EL (cell line): ENCODE measurements around the gene DNAJB8.

Source experiments
- DNase-seq: peaks from one replicate; pipeline ENCODE4 v3.0.0-alpha.2; 2016

The DNAJB8 gene

DNA sequence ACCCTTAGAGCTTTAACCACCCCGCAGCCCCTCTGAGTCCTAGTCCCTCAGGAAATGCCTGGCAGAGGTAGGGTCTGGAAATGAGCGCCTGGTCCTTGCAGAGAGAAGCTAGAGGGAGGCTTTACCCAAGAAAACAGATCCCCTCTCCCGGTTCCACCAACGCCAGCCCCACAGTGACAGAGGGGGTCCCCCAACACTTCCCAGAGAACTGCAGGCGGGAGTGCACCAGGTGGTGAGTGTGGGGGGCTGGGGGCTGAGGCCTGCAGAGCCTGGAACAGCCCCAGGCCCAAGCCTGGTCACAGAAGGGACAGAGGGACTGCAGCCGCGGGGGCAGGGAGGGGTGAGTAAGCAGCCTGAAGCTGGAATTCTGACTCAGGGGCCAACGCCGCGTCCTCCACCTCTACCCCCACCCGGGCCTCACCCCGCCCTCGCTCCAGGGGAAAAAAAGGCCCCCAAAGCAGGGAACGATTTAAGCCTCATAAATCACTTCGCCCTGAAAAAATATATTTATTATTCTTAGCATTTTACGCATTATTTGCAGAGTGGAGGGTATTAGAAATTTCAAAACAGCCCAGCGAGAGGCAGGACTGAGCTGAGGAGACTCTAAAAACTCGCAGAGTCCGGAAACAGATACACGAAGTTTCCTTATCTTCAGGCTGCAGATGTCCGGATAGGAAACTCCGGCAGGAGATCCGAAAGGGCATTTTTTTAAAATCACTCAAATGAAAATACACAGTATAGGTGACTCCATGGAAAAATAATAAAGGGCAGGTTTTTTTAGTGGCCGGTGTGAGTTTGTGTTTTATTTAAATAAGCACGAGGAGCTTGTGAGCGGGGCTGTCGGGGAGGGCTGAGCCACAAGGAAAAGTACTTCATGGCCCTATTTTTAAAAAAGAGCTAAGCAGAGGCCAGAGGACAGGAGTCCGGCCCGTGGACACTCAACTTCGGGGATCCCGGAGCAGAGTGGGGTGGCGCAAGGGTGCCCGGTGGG is 16.3 kb upstream of the DNAJB8 start:
- peak; percentile 95 for DNase-seq

DNA sequence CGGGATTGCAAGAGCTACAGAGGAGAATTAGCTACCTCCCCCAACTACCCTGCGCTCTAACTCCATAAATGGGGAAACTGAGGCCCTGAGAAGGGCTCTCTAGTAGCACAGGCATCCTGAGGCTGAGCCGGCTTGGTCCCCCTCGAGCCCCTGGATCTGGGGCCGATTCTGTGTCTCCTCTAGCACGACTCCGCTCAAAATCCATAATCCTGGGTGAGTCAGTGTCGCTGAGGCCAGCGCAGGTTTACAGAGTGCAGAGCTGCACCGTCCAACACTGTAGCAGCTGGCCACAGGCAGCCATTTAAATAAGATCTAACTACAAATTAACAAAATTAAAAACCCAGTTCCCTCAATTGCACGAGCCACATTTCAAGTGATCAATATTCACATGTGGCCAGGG is 15.5 kb upstream of the DNAJB8 start:
- no peak for DNase-seq

GRCh38 chr3:128481438-128481942 is 14.8 kb upstream of the DNAJB8 start:
- no peak for DNase-seq

GRCh38 chr3:128480717-128481437 is 14.2 kb upstream of the DNAJB8 start:
- no peak for DNase-seq

- no peak for DNase-seq
Observed at GRCh38 chr3:128480278-128480677, 13.6 kb upstream of the DNAJB8 start.

DNA sequence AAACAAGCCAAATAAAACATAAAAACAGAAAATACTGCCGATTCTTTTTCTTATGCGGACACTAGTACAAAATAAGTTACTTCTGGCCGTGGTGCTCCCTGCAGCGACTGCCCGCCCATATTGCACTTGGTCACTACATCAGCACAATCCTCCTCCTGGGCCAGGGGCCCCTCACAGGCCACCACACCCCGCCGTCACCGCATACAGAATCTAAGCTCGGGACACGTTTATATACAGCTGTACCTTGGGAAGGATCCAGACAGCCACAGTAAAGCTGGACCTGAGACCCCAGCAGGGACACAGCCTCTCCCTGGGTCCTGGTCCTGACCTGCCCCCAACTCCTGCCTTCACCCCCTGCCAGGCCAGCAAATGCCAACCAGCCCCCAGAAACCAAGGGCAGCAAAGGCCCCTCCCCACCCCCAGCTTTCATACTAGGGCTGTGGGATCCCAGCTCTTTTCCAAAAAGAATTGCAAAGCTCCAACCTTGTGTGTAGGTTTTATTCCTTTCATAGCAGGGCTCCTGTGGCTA is 12.9 kb upstream of the DNAJB8 start:
- DNase-seq: no peak

DNA sequence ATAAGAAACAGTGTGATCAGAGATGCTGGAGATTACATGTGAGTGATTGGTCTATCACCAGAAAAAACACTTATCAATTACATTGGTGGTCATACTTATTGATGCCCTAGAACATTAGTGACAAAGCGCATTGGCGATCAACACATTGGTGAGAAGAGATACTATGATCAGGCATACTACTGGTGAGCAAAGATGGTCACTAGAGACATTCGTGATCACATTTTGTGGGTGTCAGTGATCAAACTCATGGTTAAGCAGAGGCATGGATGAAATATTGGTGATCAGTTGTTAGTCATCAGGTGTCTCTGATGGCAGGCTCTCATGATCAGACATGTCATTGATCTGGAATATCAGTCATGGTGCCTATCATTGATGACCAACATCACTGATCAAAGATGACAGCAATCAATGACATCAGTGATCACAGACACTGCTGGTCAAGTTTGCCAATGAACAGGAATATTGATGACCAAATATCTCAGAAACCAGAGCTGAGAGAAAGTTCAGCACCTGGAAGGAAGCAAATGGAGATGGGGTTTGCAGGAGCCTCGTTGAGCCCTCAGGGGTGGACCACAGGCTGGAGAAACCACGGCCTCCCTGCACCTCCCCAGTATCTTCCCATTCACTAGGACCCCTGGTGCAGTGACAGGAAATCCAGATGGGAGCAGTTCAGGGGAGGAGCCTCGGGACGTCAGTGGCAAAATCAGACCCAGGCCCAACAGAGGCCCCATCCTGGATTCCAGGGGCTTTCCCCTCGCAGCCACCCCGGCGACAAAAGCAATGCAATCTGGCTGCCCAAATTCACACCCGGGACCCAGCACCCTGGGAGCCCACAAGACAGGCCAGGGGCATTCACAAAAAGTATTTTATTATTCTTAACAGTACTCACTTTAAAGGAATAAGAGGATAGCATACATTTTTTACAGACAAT is 12.2 kb upstream of the DNAJB8 start:
- no peak for DNase-seq

- no peak for DNase-seq
Observed at GRCh38 chr3:128476659-128477058, 10.0 kb upstream of the DNAJB8 start.

DNA sequence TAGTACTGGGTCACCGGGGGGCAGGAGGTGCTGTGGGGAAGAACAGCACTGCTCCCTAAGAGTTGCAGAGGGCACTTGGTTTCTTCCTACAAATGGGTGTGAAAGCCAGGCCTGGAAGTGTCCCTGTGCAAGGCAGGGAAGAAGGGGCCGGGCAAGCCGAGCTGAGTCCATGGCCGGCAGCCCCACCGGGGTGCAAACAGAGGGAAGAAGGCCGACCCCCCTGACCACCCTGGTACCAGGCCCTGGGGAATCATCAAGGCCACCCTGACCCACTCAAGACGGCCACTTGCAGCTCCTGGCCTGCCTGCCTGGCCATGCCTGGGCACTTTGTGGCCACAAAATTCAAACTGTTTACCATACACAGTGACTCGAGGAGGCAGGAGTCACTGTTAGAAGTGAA is 8.7 kb upstream of the DNAJB8 start:
- DNase-seq: no peak

- DNase-seq: no peak
Observed at GRCh38 chr3:128473737-128474136, 7.0 kb upstream of the DNAJB8 start.

DNA sequence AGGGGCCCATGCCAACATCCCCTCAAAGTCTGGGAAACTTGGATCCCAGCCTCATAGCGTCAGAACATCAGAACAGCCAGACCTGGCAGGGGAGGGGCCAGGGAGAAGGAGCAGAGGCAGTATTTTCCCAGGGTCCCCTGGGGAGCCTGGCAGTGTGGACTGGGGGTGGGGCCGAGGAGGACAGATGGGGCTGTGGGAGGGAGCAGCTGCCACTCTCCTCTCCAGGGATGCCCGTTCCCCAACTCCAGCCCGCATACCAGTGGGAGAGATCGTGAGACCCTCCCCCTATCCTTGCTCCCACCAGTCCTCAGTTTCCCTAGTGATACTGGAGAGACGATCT is 6.5 kb upstream of the DNAJB8 start:
- no peak for DNase-seq

DNA sequence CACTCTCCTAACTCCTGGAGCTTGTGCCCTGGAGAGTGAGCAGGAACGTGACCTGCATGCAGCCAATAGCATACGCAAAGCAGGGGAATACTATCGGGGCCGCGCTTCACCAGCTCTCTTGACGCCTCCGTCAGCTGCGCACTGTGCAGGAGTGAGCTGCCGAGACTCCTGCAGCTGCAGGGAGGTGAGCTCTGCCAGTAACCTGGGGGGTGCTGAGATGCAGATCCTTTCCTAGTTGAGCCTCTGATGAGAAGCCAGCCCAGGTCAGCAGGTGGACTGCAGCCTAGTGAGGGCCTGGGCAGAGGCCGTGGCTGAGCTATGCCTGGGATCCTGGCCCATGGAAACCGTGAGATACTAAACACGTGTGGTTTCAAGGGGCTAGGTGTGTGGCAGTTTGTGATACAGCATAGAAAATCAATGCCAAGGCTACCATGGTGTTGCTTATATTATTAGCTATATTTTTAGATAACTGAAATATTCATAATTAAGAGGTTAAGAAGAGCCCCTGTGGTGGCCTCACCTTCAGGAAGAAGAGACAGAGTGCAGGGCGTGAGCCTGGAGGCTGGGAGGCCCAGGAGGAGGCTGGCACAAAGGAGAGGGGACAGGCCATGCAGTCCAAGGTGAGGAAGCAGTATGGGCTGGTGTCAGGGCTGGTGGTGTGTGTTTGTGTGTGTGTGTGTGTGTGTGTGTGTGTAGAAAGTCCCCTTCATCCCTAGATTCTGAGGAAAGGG is 5.9 kb upstream of the DNAJB8 start:
- DNase-seq: no peak

GRCh38 chr3:128471720-128472119 is 5.0 kb upstream of the DNAJB8 start:
- DNase-seq: no peak

DNA sequence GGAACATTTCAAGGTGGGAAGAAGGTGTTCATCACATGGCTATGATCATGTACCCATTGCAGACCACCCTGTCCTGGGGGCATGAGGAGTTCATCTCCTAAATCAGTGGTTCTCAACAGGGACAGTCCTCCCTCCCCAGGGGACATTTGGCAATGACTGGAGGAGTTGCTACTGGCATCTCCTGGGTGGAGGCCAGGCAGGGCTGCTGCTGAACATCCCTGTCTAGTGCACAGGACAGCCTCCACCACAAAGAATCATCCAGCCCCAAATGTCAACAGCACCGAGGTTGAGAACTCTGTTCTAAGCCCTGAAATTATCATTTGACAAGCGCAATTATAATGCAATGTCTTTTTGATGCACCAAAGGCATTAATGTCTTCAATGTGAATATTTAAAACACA is 4.4 kb upstream of the DNAJB8 start:
- no peak for DNase-seq

DNA sequence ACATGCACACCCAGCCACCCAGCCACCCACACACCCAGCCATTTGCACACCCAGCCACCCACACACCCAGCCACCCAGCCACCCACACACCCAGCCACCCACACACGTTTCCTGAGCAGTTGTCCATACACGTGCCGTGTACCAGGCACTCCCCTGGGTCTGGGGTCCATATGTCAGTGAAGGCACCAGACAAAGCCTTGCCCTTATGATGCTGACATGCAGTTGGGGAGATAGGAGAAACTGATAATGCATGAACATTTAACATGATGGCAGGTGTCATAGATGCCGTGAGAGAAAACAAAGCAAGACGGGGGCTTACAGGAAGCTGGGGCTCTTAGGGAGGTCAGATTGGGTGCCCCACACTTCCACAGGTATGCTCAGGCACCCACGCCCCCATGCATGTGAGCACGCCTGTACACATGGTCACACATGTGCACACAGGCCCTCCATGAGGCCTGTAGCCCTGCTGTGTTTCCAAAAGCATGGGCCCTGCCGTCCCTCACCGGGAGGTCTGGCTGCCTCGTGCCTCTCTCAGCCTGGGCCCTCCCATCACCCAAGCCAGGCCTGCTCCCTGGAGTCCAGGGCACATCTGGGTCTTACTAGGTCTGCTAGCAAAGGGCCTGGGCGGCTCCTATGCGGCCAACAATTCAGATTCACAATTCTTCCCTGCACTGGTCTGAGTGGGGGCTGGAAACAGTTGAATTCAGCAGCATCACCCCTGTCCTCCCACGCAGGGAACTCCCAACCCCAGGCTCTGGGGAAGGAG is 3.6 kb upstream of the DNAJB8 start:
- DNase-seq: no peak

- no peak for DNase-seq
Observed at GRCh38 chr3:128469556-128469955, 2.9 kb upstream of the DNAJB8 start.

- DNase-seq: no peak
Observed at GRCh38 chr3:128468791-128469527, 2.3 kb upstream of the DNAJB8 start.

DNA sequence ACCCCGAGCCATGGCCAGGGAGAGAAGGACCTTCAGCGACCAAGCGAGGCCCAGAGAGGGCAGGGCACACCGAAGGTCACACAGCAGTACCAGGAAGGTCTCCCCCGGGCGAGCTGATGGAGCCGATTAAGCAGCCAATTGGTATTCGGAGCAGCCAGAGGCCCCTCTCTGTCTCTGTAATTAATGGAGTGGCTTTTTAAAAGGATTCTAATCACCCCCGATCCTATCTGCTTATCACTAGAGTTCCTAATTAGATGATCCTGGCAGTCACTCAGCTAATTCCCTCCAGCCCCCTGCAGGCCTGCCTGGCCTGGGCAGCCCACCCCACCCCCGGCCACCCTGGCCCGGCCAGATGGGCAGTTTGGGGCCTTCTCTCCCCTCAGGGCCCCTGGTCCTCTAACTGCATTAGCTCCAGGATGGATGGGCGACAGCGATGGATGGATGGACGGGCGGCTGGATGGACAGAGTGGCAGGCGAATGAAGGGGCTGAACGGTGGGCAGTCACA is 1.6 kb upstream of the DNAJB8 start:
- no peak for DNase-seq

- no peak for DNase-seq
Observed at GRCh38 chr3:128464702-128465101, 2.0 kb downstream of the DNAJB8 start.

- no peak for DNase-seq
Observed at GRCh38 chr3:128464188-128464587, 2.5 kb downstream of the DNAJB8 start.
